ENCODE measurements around the gene PPP3R1. TPM values are rescaled to one million over a fixed set of nuclear protein-coding genes. Genes with fewer than 3 reads are reported as not detected.

PPP3R1 gene
- total RNA-seq, 1 donor from 2014 or later = 39.1 TPM

DNA sequence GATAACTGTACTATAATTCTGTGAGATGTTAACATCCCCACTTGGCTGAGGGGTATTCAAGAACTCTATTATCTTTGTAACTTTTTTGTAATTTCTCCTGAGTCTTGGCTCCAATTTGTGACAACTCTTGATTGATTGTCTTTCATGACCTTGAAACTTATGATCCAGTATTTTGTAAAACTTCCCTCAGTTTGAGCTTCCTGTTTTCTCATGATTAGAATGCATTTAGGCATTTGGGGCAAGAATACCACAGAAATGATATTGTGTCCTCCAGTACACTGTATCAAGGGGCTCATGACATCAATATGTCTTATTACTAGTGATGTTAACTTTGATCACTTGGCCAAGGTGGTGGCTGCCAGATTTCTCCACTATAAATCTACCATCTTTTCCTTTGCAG lies 57.2 kb downstream of the PPP3R1 start:
- H3K4me1 ChIP-seq (ENCODE audit: control insufficient read depth in 3 of 3, insufficient read depth in 3 of 3, low read length in 3 of 3) = peaks cover 2 to 12% (median 3%) of the 10 kb centered on the region in 3 donors
- H3K9ac ChIP-seq (ENCODE audit: low read depth in 1 of 3, low read length in 3 of 3) = no peak overlapping the region
- H3K36me3 ChIP-seq (ENCODE audit: control insufficient read depth in 3 of 3, insufficient read depth in 3 of 3, low read length in 3 of 3) = no peaks in the 10 kb centered on the region
- no peaks in the 10 kb centered on the region for H3K9me3 ChIP-seq (ENCODE audit: control insufficient read depth in 3 of 3, low read length in 3 of 3)
- no peak overlapping the region for H3K27ac ChIP-seq (ENCODE audit: low read depth, low read length)
- no peak overlapping the region for H3K4me3 ChIP-seq (ENCODE audit: low read length in 3 of 3)
- H3K27me3 ChIP-seq (ENCODE audit: control insufficient read depth in 3 of 3, insufficient read depth in 3 of 3, low read length in 3 of 3) = no peaks in the 10 kb centered on the region

DNA sequence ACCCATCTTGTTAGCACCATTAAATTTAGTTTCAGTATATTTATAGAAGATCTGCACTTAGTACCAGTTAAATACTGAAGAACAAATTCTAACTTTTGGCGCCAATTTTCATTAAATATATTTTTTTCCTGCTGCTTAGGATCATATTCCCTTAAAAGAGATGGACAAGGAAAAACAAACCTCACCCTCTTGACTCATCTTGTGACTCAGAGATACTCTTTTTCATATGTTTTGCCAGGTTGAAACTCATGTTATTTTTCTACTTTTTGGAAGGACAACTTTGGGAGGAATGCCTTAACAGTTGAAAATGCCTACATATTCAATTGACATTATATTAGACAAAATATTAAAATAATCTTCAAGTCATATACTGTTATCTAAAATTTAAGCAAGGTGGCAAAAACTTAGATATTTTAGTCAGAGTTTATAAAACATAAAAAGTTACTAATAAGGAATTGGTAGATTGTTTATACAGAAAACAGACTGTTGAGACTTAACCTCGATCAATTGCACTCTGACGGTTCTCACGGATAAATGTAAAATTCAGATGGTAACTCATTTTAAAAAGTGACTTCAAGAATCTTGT lies 58.5 kb downstream of the PPP3R1 start:
- H3K27ac ChIP-seq (ENCODE audit: low read depth, low read length) = no peak overlapping the region
- no peak overlapping the region for H3K9ac ChIP-seq (ENCODE audit: low read depth in 1 of 3, low read length in 3 of 3)
- H3K36me3 ChIP-seq (ENCODE audit: control insufficient read depth in 3 of 3, insufficient read depth in 3 of 3, low read length in 3 of 3) = no peaks in the 10 kb centered on the region
- H3K4me1 ChIP-seq (ENCODE audit: control insufficient read depth in 3 of 3, insufficient read depth in 3 of 3, low read length in 3 of 3) = peaks cover 2 to 12% (median 3%) of the 10 kb centered on the region in 3 donors
- no peaks in the 10 kb centered on the region for H3K27me3 ChIP-seq (ENCODE audit: control insufficient read depth in 3 of 3, insufficient read depth in 3 of 3, low read length in 3 of 3)
- no peaks in the 10 kb centered on the region for H3K9me3 ChIP-seq (ENCODE audit: control insufficient read depth in 3 of 3, low read length in 3 of 3)
- H3K4me3 ChIP-seq (ENCODE audit: low read length in 3 of 3) = no peak overlapping the region

- no peak overlapping the region for H3K9ac ChIP-seq (ENCODE audit: low read depth in 1 of 3, low read length in 3 of 3)
- H3K9me3 ChIP-seq (ENCODE audit: control insufficient read depth in 3 of 3, low read length in 3 of 3) = no peaks in the 10 kb centered on the region
- no peaks in the 10 kb centered on the region for H3K27me3 ChIP-seq (ENCODE audit: control insufficient read depth in 3 of 3, insufficient read depth in 3 of 3, low read length in 3 of 3)
- peaks cover 2 to 12% (median 3%) of the 10 kb centered on the region in 3 donors for H3K4me1 ChIP-seq (ENCODE audit: control insufficient read depth in 3 of 3, insufficient read depth in 3 of 3, low read length in 3 of 3)
- no peaks in the 10 kb centered on the region for H3K36me3 ChIP-seq (ENCODE audit: control insufficient read depth in 3 of 3, insufficient read depth in 3 of 3, low read length in 3 of 3)
- no peak overlapping the region for H3K4me3 ChIP-seq (ENCODE audit: low read length in 3 of 3)
- H3K27ac ChIP-seq (ENCODE audit: low read depth, low read length) = no peak overlapping the region
These were observed 59.2 kb downstream of the PPP3R1 start for GRCh38 chr2:68193144-68193543.

DNA sequence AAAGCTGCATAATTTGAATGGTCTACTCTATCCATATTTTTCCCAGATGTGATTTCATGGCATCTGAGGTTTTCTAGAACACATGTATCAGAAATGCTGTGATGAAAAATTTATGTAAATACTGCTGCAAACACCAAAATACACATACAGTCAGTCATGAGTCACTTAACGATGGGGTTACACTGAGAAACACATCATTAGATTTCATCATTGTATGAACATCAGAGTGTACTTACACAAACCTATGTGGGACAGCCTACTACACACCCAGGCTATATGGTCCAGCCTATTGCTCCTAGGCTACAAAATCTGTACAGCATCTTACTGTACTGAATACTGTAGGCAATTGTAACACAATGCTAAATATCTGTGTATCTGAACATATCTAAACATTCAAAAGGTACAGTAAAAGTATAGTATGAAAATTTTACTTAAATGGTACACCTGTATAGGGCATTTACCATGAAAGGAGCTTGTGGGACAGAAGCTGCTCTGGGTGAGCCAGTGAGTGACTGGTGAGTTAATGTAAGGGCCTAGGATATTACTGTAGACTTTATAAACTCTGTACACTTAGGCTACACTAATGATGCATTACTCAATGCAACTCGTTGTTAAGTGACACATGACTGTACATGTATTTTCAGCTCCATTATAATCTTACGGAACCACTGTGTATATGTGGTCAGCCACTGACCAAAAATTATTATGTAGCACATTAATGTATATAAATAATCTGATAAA lies 61.2 kb downstream of the PPP3R1 start:
- no peak overlapping the region for H3K4me3 ChIP-seq (ENCODE audit: low read length in 3 of 3)
- no peak overlapping the region for H3K27ac ChIP-seq (ENCODE audit: low read depth, low read length)
- peaks cover 2 to 12% (median 3%) of the 10 kb centered on the region in 3 donors for H3K4me1 ChIP-seq (ENCODE audit: control insufficient read depth in 3 of 3, insufficient read depth in 3 of 3, low read length in 3 of 3)
- H3K9me3 ChIP-seq (ENCODE audit: control insufficient read depth in 3 of 3, low read length in 3 of 3) = no peaks in the 10 kb centered on the region
- H3K27me3 ChIP-seq (ENCODE audit: control insufficient read depth in 3 of 3, insufficient read depth in 3 of 3, low read length in 3 of 3) = no peaks in the 10 kb centered on the region
- no peak overlapping the region for H3K9ac ChIP-seq (ENCODE audit: low read depth in 1 of 3, low read length in 3 of 3)
- H3K36me3 ChIP-seq (ENCODE audit: control insufficient read depth in 3 of 3, insufficient read depth in 3 of 3, low read length in 3 of 3) = peaks cover 0 to 4% (median 0%) of the 10 kb centered on the region in 3 donors

DNA sequence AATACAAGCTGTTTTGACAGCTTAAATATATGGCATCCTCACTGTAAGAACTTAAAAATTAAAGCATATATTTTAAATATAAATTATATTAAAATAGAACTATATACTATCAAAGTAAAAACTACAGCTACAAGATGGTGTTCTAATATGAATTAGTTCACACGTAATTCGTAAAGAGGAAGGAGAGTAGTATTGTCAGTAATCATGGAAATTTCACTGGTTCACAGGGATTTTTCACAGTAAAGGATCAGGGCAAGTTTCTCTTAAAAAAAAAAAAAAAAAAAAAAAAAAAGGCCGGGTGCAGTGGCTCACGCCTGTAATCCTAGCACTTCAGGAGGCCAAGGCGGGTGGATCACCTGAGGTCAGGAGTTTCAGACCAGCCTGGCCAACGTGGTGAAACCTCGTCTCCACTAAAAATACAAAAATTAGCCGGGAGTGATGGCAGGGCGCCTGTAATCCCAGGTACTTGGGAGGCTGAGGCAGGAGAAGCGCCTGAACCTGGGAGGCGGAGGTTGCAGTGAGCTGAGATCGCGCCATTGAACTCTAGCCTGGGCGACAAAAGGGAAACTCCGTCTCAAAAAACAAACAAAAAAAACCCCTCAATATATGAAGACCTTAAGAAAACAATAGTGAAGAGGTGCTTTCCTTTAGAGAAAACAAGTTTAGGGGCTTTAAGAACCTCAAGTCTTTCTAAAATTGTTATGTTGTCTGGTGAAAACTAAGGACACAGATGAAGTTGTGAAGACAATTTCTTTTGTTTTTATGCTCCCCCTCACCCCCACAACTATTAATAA lies 62.1 kb downstream of the PPP3R1 start:
- no peak overlapping the region for H3K9ac ChIP-seq (ENCODE audit: low read depth in 1 of 3, low read length in 3 of 3)
- no peak overlapping the region for H3K27ac ChIP-seq (ENCODE audit: low read depth, low read length)
- H3K4me3 ChIP-seq (ENCODE audit: low read length in 3 of 3) = no peak overlapping the region
- peaks cover under 1 to 4% (median 3%) of the 10 kb centered on the region in 3 donors for H3K4me1 ChIP-seq (ENCODE audit: control insufficient read depth in 3 of 3, insufficient read depth in 3 of 3, low read length in 3 of 3)
- H3K27me3 ChIP-seq (ENCODE audit: control insufficient read depth in 3 of 3, insufficient read depth in 3 of 3, low read length in 3 of 3) = no peaks in the 10 kb centered on the region
- H3K36me3 ChIP-seq (ENCODE audit: control insufficient read depth in 3 of 3, insufficient read depth in 3 of 3, low read length in 3 of 3) = peaks cover 0 to 4% (median 0%) of the 10 kb centered on the region in 3 donors
- no peaks in the 10 kb centered on the region for H3K9me3 ChIP-seq (ENCODE audit: control insufficient read depth in 3 of 3, low read length in 3 of 3)

- Histone ChIP-seq H3K9me3 (ENCODE audit: control insufficient read depth in 3 of 3, low read length in 3 of 3) (no peaks in the 10 kb centered on the region), H3K27me3 (ENCODE audit: control insufficient read depth in 3 of 3, insufficient read depth in 3 of 3, low read length in 3 of 3) (no peaks in the 10 kb centered on the region), H3K27ac (ENCODE audit: low read depth, low read length) (no peak overlapping the region), H3K4me1 (ENCODE audit: control insufficient read depth in 3 of 3, insufficient read depth in 3 of 3, low read length in 3 of 3) (peaks cover 0 to 3% (median 0%) of the 10 kb centered on the region in 3 donors), H3K9ac (ENCODE audit: low read depth in 1 of 3, low read length in 3 of 3) (no peak overlapping the region), H3K4me3 (ENCODE audit: low read length in 3 of 3) (no peak overlapping the region), H3K36me3 (ENCODE audit: control insufficient read depth in 3 of 3, insufficient read depth in 3 of 3, low read length in 3 of 3) (peaks cover 0 to 8% (median 3%) of the 10 kb centered on the region in 3 donors)
These were observed 63.5 kb downstream of the PPP3R1 start for GRCh38 chr2:68188831-68189230.

DNA sequence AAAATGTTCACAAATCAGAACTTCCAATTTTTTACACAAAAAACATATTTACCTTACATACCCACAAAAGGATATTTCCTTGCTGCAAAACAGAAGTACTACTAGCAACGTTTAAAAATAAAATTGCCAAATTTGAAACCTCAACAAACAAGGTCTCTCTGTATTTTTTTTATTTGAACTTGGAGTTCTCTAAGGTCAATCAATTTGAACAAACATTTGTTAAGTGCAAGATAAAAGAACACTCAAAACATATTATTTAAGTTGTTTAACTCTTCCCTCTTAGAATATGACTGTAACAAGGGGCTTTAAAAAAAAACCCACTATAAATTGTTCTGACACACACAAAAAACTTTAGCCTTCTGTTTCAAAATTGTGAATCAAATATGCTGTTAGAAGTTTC lies 65.0 kb downstream of the PPP3R1 start:
- H3K4me3 ChIP-seq (ENCODE audit: low read length in 3 of 3) = no peak overlapping the region
- no peak overlapping the region for H3K9ac ChIP-seq (ENCODE audit: low read depth in 1 of 3, low read length in 3 of 3)
- H3K36me3 ChIP-seq (ENCODE audit: control insufficient read depth in 3 of 3, insufficient read depth in 3 of 3, low read length in 3 of 3) = peaks cover 0 to 11% (median 3%) of the 10 kb centered on the region in 3 donors

DNA sequence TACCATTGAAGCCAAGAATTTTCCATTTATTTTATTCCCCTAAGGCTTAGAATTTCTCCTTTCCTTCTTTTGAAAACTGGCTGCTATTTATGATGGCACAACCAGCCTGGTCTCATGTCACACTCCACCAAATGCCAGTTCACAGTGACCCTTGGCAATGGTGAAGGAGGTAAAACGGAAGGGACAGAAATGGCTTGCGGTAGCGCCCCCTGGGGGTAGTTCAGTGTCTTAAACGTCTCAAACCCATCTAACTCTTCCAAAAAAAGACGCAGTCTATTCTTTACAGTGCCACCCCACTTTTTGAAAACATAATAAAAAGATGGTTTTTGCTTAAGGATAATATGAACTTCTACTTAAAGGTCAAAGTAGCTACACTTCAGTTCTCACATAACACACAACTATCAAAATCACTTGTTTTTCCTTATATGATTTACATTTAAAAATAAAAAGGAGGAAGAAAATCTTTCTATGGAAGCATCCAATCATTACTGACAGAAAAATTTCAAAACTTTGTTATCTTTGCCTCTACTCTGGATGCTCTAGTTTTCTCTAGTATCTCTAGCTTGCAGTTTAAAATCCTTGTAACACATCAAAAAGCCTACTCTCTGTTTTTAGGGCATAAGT lies 66.7 kb downstream of the PPP3R1 start:
- Histone ChIP-seq H3K4me3 (ENCODE audit: low read length in 3 of 3) (no peak overlapping the region), H3K36me3 (ENCODE audit: control insufficient read depth in 3 of 3, insufficient read depth in 3 of 3, low read length in 3 of 3) (peaks cover 1 to 15% (median 3%) of the 10 kb centered on the region in 3 donors)

More for the DNA sequence above, 65.0 kb downstream of the PPP3R1 start:
- Histone ChIP-seq H3K27me3 (ENCODE audit: control insufficient read depth in 3 of 3, insufficient read depth in 3 of 3, low read length in 3 of 3) (no peaks in the 10 kb centered on the region), H3K4me1 (ENCODE audit: control insufficient read depth in 3 of 3, insufficient read depth in 3 of 3, low read length in 3 of 3) (peaks cover 0 to 3% (median 0%) of the 10 kb centered on the region in 3 donors), H3K9me3 (ENCODE audit: control insufficient read depth in 3 of 3, low read length in 3 of 3) (no peaks in the 10 kb centered on the region), H3K27ac (ENCODE audit: low read depth, low read length) (no peak overlapping the region)

DNA sequence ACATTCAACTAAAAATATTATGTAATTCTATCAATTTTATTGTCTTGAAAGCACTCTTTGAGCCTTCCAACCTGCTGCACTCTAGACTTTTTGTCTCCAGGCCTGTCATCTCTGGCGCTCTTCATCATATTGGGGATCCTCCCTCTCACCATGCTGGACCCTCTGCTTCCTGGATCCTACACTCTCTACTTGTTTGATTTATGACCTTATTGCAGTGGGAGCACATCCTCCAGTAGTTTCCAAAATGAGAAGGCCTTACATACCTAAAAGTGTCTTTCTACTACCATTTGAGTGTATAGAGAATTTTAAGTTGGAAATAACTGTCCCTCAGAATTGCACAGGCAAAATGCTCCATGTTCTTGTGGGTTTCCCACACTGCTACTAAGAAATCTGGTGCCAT lies 69.4 kb downstream of the PPP3R1 start:
- Histone ChIP-seq H3K9ac (ENCODE audit: low read depth in 1 of 3, low read length in 3 of 3) (no peak overlapping the region), H3K27me3 (ENCODE audit: control insufficient read depth in 3 of 3, insufficient read depth in 3 of 3, low read length in 3 of 3) (no peaks in the 10 kb centered on the region), H3K9me3 (ENCODE audit: control insufficient read depth in 3 of 3, low read length in 3 of 3) (no peaks in the 10 kb centered on the region), H3K27ac (ENCODE audit: low read depth, low read length) (no peak overlapping the region), H3K36me3 (ENCODE audit: control insufficient read depth in 3 of 3, insufficient read depth in 3 of 3, low read length in 3 of 3) (peaks cover 2 to 20% (median 3%) of the 10 kb centered on the region in 3 donors), H3K4me3 (ENCODE audit: low read length in 3 of 3) (no peak overlapping the region), H3K4me1 (ENCODE audit: control insufficient read depth in 3 of 3, insufficient read depth in 3 of 3, low read length in 3 of 3) (no peaks in the 10 kb centered on the region)

More for the DNA sequence above, 66.7 kb downstream of the PPP3R1 start:
- Histone ChIP-seq H3K27me3 (ENCODE audit: control insufficient read depth in 3 of 3, insufficient read depth in 3 of 3, low read length in 3 of 3) (no peaks in the 10 kb centered on the region), H3K9me3 (ENCODE audit: control insufficient read depth in 3 of 3, low read length in 3 of 3) (no peaks in the 10 kb centered on the region), H3K27ac (ENCODE audit: low read depth, low read length) (no peak overlapping the region), H3K9ac (ENCODE audit: low read depth in 1 of 3, low read length in 3 of 3) (no peak overlapping the region), H3K4me1 (ENCODE audit: control insufficient read depth in 3 of 3, insufficient read depth in 3 of 3, low read length in 3 of 3) (no peaks in the 10 kb centered on the region)
